ENCODE results near the gene NLGN1.

NLGN1 gene

GRCh38 chr3:174243171-174243570 lies 845.6 kb downstream of the NLGN1 start:
- DNase-seq: no peak

- no peak for DNase-seq
Measured at GRCh38 chr3:174247687-174248152, 850.2 kb downstream of the NLGN1 start.

GRCh38 chr3:174251681-174252080 lies 854.1 kb downstream of the NLGN1 start:
- DNase-seq: no peak

- DNase-seq: no peak
Measured at GRCh38 chr3:174253196-174253823, 855.8 kb downstream of the NLGN1 start.

- no peak for DNase-seq
Measured at GRCh38 chr3:174253940-174254339, 856.4 kb downstream of the NLGN1 start.

- DNase-seq: no peak
Measured at GRCh38 chr3:174255454-174255853, 857.9 kb downstream of the NLGN1 start.

- no peak for DNase-seq
Measured at GRCh38 chr3:174266476-174266875, 868.9 kb downstream of the NLGN1 start.

- DNase-seq: no peak
Measured at GRCh38 chr3:174268061-174268460, 870.5 kb downstream of the NLGN1 start.

- DNase-seq: no peak
Measured at GRCh38 chr3:174268586-174268985, 871.0 kb downstream of the NLGN1 start.

GRCh38 chr3:174270841-174271240 lies 873.3 kb downstream of the NLGN1 start:
- no peak for DNase-seq

GRCh38 chr3:174275336-174275735 lies 877.8 kb downstream of the NLGN1 start:
- DNase-seq: no peak

- no peak for DNase-seq
Measured at GRCh38 chr3:174276826-174277225, 879.3 kb downstream of the NLGN1 start.

GRCh38 chr3:174278094-174278493 lies 880.5 kb downstream of the NLGN1 start:
- no peak for DNase-seq

GRCh38 chr3:174280186-174280585 lies 882.6 kb downstream of the NLGN1 start:
- no peak for DNase-seq

GRCh38 chr3:174285242-174285864 lies 887.8 kb downstream of the NLGN1 start:
- no peak for DNase-seq

- no peak for DNase-seq
Measured at GRCh38 chr3:174287705-174288104, 890.2 kb downstream of the NLGN1 start.

- no peak for DNase-seq
Measured at GRCh38 chr3:174294616-174295015, 897.1 kb downstream of the NLGN1 start.

GRCh38 chr3:174295306-174296092 lies 898.0 kb downstream of the NLGN1 start:
- no peak for DNase-seq

- DNase-seq: no peak
Measured at GRCh38 chr3:174302746-174303315, 905.3 kb downstream of the NLGN1 start.

GRCh38 chr3:174303907-174304560 lies 906.5 kb downstream of the NLGN1 start:
- DNase-seq: no peak

GRCh38 chr3:174308736-174309135 lies 911.2 kb downstream of the NLGN1 start:
- DNase-seq: no peak

- DNase-seq: no peak
Measured at GRCh38 chr3:174310475-174310983, 913.0 kb downstream of the NLGN1 start.

- DNase-seq: no peak
Measured at GRCh38 chr3:174315225-174315624, 917.7 kb downstream of the NLGN1 start.
